Right cardiac atrium (tissue), 5 donors: ENCODE data around the gene GMPR2. TPM values are rescaled to one million over a fixed set of nuclear protein-coding genes. Genes with fewer than 3 reads are reported as not detected.

Source experiments
- ATAC-seq, 2 donors: fragments of 200-7000 bp; cut with Tn5 transposase; one replicate each; pipeline versions ENCODE4 v1.8.0 to v1.9.1; 2020; ENCODE audit warnings: moderate library complexity in 2 of 2, mild to moderate bottlenecking in 1 of 2
- DNase-seq, 3 donors: peaks; one replicate each; pipeline ENCODE4 v3.0.0-alpha.2; 2020
- H3K27ac ChIP-seq: one replicate; pipeline ENCODE4 v1.5.1; 2013; ENCODE audit warnings: mild to moderate bottlenecking, low read length, control low read depth, moderate library complexity
- H3K27me3 ChIP-seq: one replicate; pipeline ENCODE4 v1.6.1; 2013; ENCODE audit not compliant: control insufficient read depth, insufficient read depth
- H3K4me1 ChIP-seq: one replicate; pipeline ENCODE4 v1.6.1; 2013; ENCODE audit warnings: low read length; ENCODE audit not compliant: control insufficient read depth, insufficient read depth
- H3K4me3 ChIP-seq: one replicate; pipeline ENCODE4 v1.5.1; 2013; ENCODE audit warnings: low read length, control low read depth
- H3K9me3 ChIP-seq: one replicate; pipeline ENCODE4 v1.6.1; 2013; ENCODE audit warnings: low read length; ENCODE audit not compliant: control insufficient read depth
- WGBS: extraction: QIAGEN DNeasy Blood & Tissue Kit; methylation state at CpG from one replicate; pipeline ENCODE4 v1.1.7; 2013; 5-methylcytosine and 5-hydroxymethylcytosine counted together
- intact Hi-C, 4 donors: fragments of 100-400 bp; cut with DNase I; formaldehyde crosslinking; loops; one replicate each; pipeline versions ENCODE4 v1.11.0 to v1.14.0; 2022 to 2023
- polyA plus RNA-seq: library from polyadenylated mRNA; stranded (reverse); fragments of 200-250 nt; gene quantifications from one replicate; pipeline ENCODE4 v1.2.3, GENCODE V29; 2013
- total RNA-seq, 4 donors: library from RNA; stranded (reverse); fragmentation: NEBNext Ultra II Directional; extraction: Animal tissue kit (Norgen Biotek cat#: 25700); gene quantifications; one replicate each; pipeline ENCODE4 v1.2.1, GENCODE V29; 2021
- donor health status: healthy with polysubstance abuse.
- donor health status: DM: no; HTN: yes; CAD: no.
- donor health status: DM: no; HTN: no; CAD: no.
- donor health status: DM: no; HTN: yes; CAD: no; lungs with severe emphysema.
- donor health status: DM: yes; HTN: yes; CAD: no.

The GMPR2 gene
- total and polyA plus RNA-seq, 5 donors = 30.3 to 45.4 (median 33.9) TPM

DNA sequence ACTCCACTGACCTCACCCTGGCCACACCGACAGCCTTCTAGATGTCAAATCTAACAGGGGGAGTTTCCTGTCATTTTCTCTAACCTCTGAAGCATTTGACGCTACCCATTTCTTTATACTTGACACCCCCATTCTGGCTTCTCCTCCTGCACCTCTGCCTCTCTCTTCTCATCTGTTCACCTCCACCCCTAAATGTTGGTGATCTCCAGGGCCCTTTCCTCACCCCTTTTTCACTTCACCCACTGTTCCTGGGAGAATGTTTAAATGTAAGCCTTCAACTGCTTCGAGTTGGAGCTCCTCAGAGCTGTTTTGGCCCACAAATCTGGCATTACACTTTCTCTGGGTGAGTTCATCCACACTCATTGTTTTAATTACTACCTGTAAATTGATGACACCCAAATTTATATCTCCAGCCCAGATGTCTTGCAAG, 39.1 kb downstream of the GMPR2 start:
- Histone ChIP-seq H3K9me3 (no peaks in the 10 kb centered on the region), H3K27me3 (no peaks in the 10 kb centered on the region), H3K4me3 (peak overlapping the region; percentile 85), H3K4me1 (no peaks in the 10 kb centered on the region), H3K27ac (peak overlapping the region; percentile 76)
- no peak for ATAC-seq
- DNase-seq = no peak
- intact Hi-C loops = no loop called here
- WGBS = 27% methylated on average over 3 of the region's 3 CpGs

DNA sequence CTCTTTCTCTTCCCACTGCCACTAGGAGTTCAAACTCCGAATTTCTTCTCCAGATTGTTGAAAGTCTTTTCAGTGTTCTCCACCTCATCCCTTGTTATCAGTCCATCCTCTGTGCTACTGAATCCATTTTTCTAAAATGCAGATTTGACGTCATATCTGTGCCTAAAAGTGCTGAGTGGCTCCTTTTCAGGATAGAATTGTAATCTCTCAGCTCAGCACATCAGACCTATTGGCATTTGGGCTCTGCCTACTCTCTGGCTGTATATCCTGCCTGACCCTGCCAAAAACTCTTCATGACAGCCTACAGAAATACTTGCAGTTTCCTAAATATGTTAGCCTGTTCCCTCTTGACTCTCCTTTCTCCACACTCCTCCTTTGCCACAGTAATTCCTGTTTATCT, 39.7 kb downstream of the GMPR2 start:
- 89% methylated on average over 2 of the region's 2 CpGs for WGBS
- Histone ChIP-seq H3K27ac (no peak overlapping the region), H3K9me3 (no peaks in the 10 kb centered on the region), H3K4me1 (no peaks in the 10 kb centered on the region), H3K4me3 (no peak overlapping the region), H3K27me3 (no peaks in the 10 kb centered on the region)
- DNase-seq = no peak
- no peak for ATAC-seq
- intact Hi-C loops = no loop called here

DNA sequence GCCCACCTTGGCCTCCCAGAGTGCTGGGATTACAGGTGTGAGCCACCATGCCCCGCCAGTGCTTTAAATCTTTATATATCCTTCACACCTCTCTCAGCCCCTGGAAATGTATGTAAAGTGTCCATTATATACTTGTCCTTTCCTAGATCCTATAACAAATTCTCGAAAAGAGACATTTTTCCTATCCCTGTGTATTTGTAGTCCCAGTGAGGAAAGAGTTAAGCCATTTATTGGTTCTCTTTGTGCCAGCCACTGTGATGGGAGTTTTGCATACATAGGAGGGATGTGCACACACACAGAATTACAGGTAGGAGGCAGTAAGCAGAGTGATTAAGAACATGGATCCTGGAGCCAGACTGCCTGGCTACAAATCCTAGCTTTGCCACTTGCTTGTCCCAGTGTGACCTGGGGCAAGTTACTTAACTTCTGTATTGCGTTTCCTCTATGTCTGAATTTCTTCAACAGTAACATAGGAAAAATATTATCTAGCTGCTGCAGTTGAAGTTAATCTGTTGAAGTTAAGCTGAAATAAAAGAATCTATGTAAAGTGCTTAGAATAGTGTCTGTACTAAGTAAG, 40.8 kb downstream of the GMPR2 start:
- 92% methylated on average over 3 of the region's 3 CpGs for WGBS
- intact Hi-C loops = no loop called here
- Histone ChIP-seq H3K4me3 (no peak overlapping the region), H3K27ac (no peak overlapping the region), H3K9me3 (no peaks in the 10 kb centered on the region), H3K4me1 (no peaks in the 10 kb centered on the region), H3K27me3 (no peaks in the 10 kb centered on the region)
- DNase-seq = peak in 1 of 3 donors; percentile 4
- no peak for ATAC-seq

DNA sequence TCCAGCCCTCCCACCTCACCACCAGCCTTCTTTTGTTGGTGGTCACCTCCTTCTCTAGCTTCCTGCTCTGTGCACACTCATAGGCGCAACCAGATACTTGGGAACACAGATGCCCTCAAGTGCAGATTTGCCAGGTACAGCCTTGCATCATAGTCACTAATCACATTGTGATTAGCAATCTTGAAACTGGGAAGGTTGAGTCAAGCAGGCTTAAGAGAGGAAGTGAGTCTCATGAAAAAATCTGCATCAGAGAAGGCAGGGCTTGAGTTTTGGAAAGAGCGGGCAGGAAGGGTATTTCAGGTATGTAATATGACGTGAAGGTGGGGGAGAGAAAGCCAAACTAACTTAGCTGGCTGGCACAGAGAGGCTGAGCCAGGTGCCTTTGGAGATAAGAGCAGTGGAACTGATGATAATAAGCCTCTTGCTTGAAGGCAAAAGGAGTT, 41.4 kb downstream of the GMPR2 start:
- WGBS = 72% methylated on average over 3 of the region's 3 CpGs
- peak in 1 of 3 donors; percentile 3 for DNase-seq
- H3K27ac ChIP-seq = no peak overlapping the region
- no peaks in the 10 kb centered on the region for H3K4me1 ChIP-seq
- H3K27me3 ChIP-seq = no peaks in the 10 kb centered on the region
- intact Hi-C loops = no loop called here
- H3K9me3 ChIP-seq = no peaks in the 10 kb centered on the region
- no peak for ATAC-seq
- no peak overlapping the region for H3K4me3 ChIP-seq

DNA sequence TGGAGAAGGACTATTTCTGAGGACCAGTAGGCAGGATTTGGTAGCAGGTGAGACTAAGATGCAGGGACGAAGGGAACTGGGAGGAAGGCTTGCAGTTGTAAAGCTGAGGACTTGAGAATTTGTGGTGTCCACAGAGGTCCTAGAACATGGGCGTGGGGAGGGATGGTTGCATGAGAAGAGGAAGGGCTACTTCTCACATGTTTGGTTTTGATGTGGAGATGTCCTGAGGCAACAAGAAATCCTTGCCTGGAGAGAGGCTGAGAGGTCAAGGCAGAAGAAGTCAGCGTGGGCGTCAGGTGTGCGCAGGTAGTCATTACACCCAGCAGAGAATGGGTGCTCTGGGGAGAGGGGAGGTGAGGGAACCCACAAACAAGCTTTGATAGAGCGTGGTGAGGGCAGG, 44.3 kb downstream of the GMPR2 start:
- H3K27me3 ChIP-seq = no peaks in the 10 kb centered on the region
- intact Hi-C loops = no loop called here
- 88% methylated on average over 6 of the region's 6 CpGs for WGBS
- H3K4me3 ChIP-seq = no peak overlapping the region
- H3K27ac ChIP-seq = no peak overlapping the region
- DNase-seq (peak in 1 of 3 donors; percentile 10), ATAC-seq (no peak)
- peaks cover 2% of the 10 kb centered on the region for H3K4me1 ChIP-seq
- H3K9me3 ChIP-seq = no peaks in the 10 kb centered on the region

DNA sequence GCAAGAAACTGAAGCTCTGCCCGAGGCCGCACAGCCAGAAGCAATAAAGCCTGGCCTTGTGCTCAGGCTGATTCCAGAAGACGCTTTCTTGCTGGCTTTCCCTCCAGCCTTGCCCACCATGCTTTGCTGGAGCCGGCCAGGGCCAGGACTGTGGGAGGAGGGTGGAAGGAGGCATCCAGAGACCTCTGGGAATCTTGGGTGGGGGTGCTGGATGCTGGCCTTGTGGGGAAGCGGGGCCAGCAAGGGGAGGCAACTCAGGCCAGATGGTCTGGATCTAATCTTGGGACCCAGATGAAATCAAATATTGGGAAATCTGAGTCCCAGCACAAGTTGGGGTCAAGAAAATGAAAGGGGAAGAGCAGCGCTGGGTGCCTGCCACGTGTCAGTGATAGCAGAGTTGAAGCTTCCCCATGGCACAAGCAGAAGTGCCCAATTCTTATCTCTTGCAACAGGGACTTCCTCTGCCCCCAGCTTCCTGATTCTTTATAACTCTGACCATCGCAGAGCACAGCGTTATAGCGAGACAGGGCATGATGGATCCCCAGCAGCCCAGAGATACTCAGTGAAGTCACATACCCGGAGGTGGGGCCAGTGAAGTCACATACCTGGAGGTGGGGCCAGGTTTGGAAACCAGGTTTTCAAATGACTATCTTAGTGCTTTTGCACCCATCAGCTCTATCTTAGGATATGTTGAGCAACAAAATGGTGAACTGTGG, 45.0 kb downstream of the GMPR2 start:
- no peak overlapping the region for H3K27ac ChIP-seq
- 74% methylated on average over 11 of the region's 11 CpGs for WGBS
- peak; percentile 20 to 22 for ATAC-seq

DNA sequence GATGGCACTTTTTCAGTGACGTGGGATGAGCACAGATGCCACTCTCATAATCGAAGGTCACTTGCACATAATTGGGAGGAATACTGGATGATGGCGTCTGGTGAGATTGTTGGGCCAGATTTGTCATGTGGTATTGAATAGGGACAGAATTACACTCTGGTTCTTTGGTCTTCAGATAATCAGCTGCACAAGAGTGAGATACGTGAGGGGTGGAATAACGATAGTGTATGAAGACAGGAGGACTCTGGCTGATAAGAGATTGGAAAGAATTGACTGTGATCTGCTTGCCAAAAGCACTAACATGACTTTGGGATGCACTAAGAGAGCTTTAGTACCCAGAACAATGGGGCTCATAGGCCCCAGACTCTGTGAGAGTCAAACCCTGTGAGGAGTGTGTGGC, 45.7 kb downstream of the GMPR2 start:
- intact Hi-C loops = no loop called here
- Histone ChIP-seq H3K9me3 (no peaks in the 10 kb centered on the region), H3K27ac (no peak overlapping the region), H3K4me1 (peaks cover 2% of the 10 kb centered on the region), H3K4me3 (no peak overlapping the region), H3K27me3 (no peaks in the 10 kb centered on the region)
- 72% methylated on average over 5 of the region's 5 CpGs for whole genome bisulfite sequencing
- DNase-seq (no peak), ATAC-seq (no peak)

More for the DNA sequence above, 45.0 kb downstream of the GMPR2 start:
- intact Hi-C loops = no loop called here
- DNase-seq = peak in 2 of 3 donors; percentile 61 to 73
- H3K4me1 ChIP-seq = peaks cover 2% of the 10 kb centered on the region
- H3K9me3 ChIP-seq = no peaks in the 10 kb centered on the region
- H3K4me3 ChIP-seq = no peak overlapping the region
- H3K27me3 ChIP-seq = no peaks in the 10 kb centered on the region

DNA sequence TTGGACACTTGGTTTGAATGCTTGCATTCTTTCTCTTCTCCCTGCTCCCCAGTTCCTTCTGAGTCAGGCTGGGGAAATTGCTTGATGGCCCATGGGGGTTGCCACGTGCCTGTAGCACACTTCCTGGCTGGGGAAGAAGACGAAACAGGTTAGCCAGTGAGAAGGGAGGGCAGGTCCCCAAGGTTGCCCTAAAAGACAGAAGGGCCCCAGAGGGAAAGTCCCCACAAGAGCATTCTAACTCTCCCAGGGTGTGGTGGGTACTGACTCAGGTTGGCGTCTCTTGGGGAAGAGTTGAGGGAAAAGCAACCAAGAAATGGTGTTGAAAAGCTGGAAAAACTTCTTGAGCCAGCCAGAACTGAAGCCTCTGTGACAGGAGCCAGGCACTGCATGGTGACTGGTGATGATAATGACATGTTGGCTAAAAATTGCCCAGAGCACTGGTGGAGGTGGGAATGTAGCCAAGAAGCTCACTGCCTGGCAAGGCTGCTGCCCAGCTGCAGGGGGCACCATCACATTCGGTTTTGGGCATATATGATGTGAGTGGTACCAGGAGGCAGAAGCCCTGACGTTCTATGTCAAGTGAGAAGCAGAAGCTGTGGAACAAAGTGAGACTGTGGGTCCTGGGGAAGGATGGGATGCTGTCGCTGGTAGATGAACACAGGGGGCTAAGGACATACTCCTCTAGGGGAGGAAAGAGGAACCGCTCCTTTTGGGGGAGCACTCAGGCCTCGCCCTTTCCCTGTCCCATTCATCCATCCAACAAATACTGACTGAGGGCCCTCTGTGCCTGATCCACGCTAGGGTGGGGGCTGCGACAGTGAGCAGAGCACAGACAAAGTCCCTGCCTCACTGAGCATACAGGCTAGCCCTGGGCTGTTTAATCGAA, 46.8 kb downstream of the GMPR2 start:
- Histone ChIP-seq H3K4me3 (no peak overlapping the region), H3K9me3 (no peaks in the 10 kb centered on the region), H3K4me1 (peaks cover 2% of the 10 kb centered on the region), H3K27ac (peak overlapping the region; percentile 61), H3K27me3 (no peaks in the 10 kb centered on the region)
- intact Hi-C loops = no loop called here
- ATAC-seq (peak; percentile 15 to 37), DNase-seq (peak in 1 of 3 donors; percentile 70)
- 68% methylated on average over 11 of the region's 11 CpGs for WGBS

DNA sequence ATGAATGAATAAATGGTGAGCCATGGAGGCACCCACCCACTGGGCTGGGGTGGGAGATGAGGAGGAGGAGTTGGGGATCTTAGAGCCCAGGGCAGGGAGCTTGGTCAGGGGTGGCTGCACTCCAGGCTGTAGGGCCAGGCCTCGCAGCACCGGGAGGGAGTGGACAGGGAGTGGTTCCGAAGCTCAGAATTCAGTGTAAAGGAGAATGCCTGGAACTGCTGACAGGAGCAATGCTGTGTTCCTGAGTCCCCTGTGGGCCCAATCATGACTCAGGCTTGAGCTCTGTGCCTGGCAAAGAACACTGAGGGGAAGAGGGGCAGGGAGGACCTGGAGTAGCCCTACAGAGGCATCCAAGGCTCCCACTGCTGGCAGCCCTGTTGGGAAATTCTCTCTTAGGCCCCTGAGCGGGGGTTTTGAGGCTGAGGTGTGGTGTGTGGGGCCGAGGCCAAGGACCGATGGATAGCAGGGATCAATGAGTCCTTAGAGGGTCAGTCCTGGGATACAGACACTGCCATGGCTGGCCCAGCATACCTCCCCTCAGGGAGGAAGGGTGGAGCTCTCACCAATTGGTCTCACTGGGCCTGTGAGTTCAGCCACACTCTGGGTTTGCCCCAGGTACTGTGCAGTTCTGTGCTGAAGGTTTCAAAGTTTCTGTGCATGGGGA, 48.2 kb downstream of the GMPR2 start:
- whole genome bisulfite sequencing = 80% methylated on average over 6 of the region's 6 CpGs
- intact Hi-C loops = no loop called here
- peaks cover 2% of the 10 kb centered on the region for H3K4me1 ChIP-seq
- DNase-seq (peak in 1 of 3 donors; percentile 55), ATAC-seq (peak; percentile 25 to 36)
- H3K27me3 ChIP-seq = no peaks in the 10 kb centered on the region
- no peaks in the 10 kb centered on the region for H3K9me3 ChIP-seq
- no peak overlapping the region for H3K27ac ChIP-seq
- no peak overlapping the region for H3K4me3 ChIP-seq

DNA sequence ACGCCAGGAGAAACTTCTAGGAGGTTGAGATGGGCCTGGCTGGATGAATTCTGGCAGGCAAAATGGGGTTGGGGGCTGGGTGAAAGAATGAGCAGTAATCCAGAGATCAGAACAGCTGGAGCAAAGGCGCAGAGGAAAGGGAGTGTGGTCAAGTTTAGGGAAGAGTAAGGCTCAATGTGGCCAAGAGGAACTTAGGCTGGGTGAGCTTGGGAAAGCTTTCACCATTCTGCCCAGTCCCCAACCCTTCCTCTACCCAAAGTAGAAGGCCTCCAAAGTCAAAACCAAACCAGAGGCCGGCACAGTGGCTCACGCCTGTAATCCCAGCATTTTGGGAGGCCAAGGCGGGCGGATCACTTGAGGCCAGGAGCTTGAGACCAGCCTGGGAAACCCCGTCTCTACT, 48.9 kb downstream of the GMPR2 start:
- Histone ChIP-seq H3K4me3 (no peak overlapping the region), H3K4me1 (peaks cover 2% of the 10 kb centered on the region), H3K9me3 (no peaks in the 10 kb centered on the region), H3K27ac (no peak overlapping the region), H3K27me3 (no peaks in the 10 kb centered on the region)
- ATAC-seq (no peak), DNase-seq (peak in 1 of 3 donors; percentile 7)
- intact Hi-C loops = no loop called here
- WGBS = 93% methylated on average over 7 of the region's 7 CpGs
